GM12891 (cell line): ENCODE measurements around the gene PTPRR.

Experiments
- POLR2A ChIP-seq: IDR thresholded peaks from 2 replicates; pipeline ENCODE4 v1.6.1; 2011; ENCODE audit warnings: low read depth, low read length, control low read depth
- POLR2AphosphoS5 ChIP-seq: IDR thresholded peaks from 2 replicates; pipeline ENCODE4 v1.6.1; 2011; ENCODE audit warnings: low read depth, low read length, control low read depth
- SPI1 ChIP-seq: IDR thresholded peaks from 2 replicates; pipeline ENCODE4 v1.6.1; 2011; ENCODE audit warnings: low read depth, low read length, control low read depth
- TAF1 ChIP-seq: IDR thresholded peaks from 2 replicates; pipeline ENCODE4 v1.6.1; 2011; ENCODE audit warnings: low read depth, low read length, control low read depth

GRCh38 chr12:70618371-70618770 is 302.2 kb downstream of the PTPRR start:
- no peak for TF ChIP-seq POLR2A
- TF ChIP-seq POLR2AphosphoS5: no peak
- TF ChIP-seq TAF1: no peak
- TF ChIP-seq SPI1: no peak
